ENCODE data around the gene STK25.

DNA sequence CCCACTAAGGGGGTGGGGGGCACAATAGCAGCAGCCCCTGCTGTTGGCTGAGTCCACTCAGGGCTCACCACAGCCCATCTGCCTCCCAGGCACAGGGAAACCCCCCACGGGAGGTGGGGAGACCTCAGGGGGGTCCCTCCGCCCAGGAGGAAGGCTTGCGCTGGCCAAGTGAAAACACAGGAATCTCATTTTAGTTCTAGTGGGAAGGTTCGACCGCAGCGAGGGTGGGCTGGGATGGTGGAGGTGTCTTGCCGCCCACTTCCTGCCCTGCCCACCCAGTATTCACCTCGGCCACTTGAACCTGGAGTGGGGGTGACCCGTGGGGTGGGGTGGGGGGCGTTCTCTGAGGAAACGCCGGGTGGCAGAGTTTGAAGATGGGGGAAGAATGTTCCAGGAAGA lies 43.2 kb upstream of the STK25 start:
- TF ChIP-seq, protein P1, sequence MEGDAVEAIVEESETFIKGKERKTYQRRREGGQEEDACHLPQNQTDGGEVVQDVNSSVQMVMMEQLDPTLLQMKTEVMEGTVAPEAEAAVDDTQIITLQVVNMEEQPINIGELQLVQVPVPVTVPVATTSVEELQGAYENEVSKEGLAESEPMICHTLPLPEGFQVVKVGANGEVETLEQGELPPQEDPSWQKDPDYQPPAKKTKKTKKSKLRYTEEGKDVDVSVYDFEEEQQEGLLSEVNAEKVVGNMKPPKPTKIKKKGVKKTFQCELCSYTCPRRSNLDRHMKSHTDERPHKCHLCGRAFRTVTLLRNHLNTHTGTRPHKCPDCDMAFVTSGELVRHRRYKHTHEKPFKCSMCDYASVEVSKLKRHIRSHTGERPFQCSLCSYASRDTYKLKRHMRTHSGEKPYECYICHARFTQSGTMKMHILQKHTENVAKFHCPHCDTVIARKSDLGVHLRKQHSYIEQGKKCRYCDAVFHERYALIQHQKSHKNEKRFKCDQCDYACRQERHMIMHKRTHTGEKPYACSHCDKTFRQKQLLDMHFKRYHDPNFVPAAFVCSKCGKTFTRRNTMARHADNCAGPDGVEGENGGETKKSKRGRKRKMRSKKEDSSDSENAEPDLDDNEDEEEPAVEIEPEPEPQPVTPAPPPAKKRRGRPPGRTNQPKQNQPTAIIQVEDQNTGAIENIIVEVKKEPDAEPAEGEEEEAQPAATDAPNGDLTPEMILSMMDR (conservative IDR thresholded peaks at IDR 0.05; ENCODE audit: low read length), result no peak
- no peak for TF ChIP-seq EZH2phosphoT487 (IDR thresholded peaks at IDR 0.05; ENCODE audit: borderline replicate concordance, low read depth, low read length)
